Neural cell (in vitro differentiated cells): ENCODE data around the gene SRRM2. TPM values are rescaled to one million over a fixed set of nuclear protein-coding genes. Genes with fewer than 3 reads are reported as not detected.

ENCODE experiments used
- H2AFZ ChIP-seq: fragments of 200-600, 300-800 bp; sonication (generic), shearing (Covaris generic); 2 replicates; pipeline ENCODE4 v1.6.0; 2014; ENCODE audit warnings: low read depth, mild to moderate bottlenecking, antibody characterized with exemption, low read length, moderate library complexity
- H3F3A ChIP-seq: fragments of 200-600 bp; shearing (Covaris generic); 2 replicates; pipeline ENCODE4 v1.6.1; 2016; ENCODE audit warnings: mild to moderate bottlenecking, moderate library complexity, mixed read lengths, antibody characterized with exemption, low read length; ENCODE audit not compliant: insufficient read depth, poor library complexity, severe bottlenecking
- H3K27ac ChIP-seq: fragments of 200-600, 300-800 bp; sonication (generic), shearing (Covaris generic); 2 replicates; pipeline ENCODE4 v1.5.1; 2014; ENCODE audit warnings: mild to moderate bottlenecking, low read length, moderate library complexity
- H3K27me3 ChIP-seq: fragments of 300-800, 200-600 bp; sonication (generic), shearing (Covaris generic); 2 replicates; pipeline ENCODE4 v1.6.0; 2014; ENCODE audit warnings: mild to moderate bottlenecking, low read depth, low read length, moderate library complexity; ENCODE audit not compliant: insufficient read depth
- H3K36me3 ChIP-seq: fragments of 300-800, 200-600 bp; sonication (generic), shearing (Covaris generic); 2 replicates; pipeline ENCODE4 v1.5.1; 2014; ENCODE audit warnings: mild to moderate bottlenecking, antibody characterized with exemption, low read length, moderate library complexity; ENCODE audit not compliant: insufficient read depth
- H3K4me2 ChIP-seq: fragments of 300-800, 200-600 bp; sonication (generic), shearing (Covaris generic); 2 replicates; pipeline ENCODE4 v1.6.0; 2014; ENCODE audit warnings: mild to moderate bottlenecking, low read length
- H3K4me3 ChIP-seq: fragments of 300-800, 200-600 bp; sonication (generic), shearing (Covaris generic); 2 replicates; pipeline ENCODE4 v1.5.1; 2014; ENCODE audit warnings: mild to moderate bottlenecking, low read length, moderate library complexity
- H3K79me2 ChIP-seq: fragments of 200-600 bp; shearing (Covaris generic); replicated peaks from 2 replicates; pipeline ENCODE4 v1.6.0; 2014; ENCODE audit warnings: mild to moderate bottlenecking, low read length, moderate library complexity; ENCODE audit not compliant: insufficient read depth
- H3K9ac ChIP-seq: fragments of 300-800, 200-600 bp; sonication (generic), shearing (Covaris generic); 2 replicates; pipeline ENCODE4 v1.6.1; 2016; ENCODE audit warnings: mild to moderate bottlenecking, low read length, mixed read lengths
- H3K9me2 ChIP-seq: fragments of 200-600 bp; shearing (Covaris generic); 2 replicates; pipeline ENCODE4 v1.6.1; 2016; ENCODE audit warnings: mild to moderate bottlenecking, low read length, mixed read lengths; ENCODE audit not compliant: insufficient read depth
- H3K9me3 ChIP-seq: fragments of 200-600, 300-800 bp; sonication (generic), shearing (Covaris generic); 2 replicates; pipeline ENCODE4 v1.6.1; 2016; ENCODE audit warnings: mild to moderate bottlenecking, mixed run types, low read length, moderate library complexity, mixed read lengths
- H4K20me1 ChIP-seq: fragments of 200-600 bp; shearing (Covaris generic); 2 replicates; pipeline ENCODE4 v1.6.1; 2016; ENCODE audit warnings: mild to moderate bottlenecking, mixed run types; ENCODE audit not compliant: insufficient read depth
- CTCF ChIP-seq: fragments of 450-650 bp; IDR thresholded peaks from 2 replicates; pipeline ENCODE4 v1.5.1; 2014; ENCODE audit warnings: antibody characterized with exemption, mild to moderate bottlenecking, moderate library complexity; ENCODE audit not compliant: poor library complexity, severe bottlenecking
- EP300 ChIP-seq: fragments of 450-650 bp; conservative IDR thresholded peaks from 2 replicates; pipeline ENCODE4 v1.6.1; 2014; ENCODE audit warnings: antibody characterized with exemption, mild to moderate bottlenecking, moderate library complexity; ENCODE audit not compliant: poor library complexity, severe bottlenecking
- EZH2 ChIP-seq: fragments of 200-600, 300-800 bp; shearing (Covaris generic), sonication (generic); IDR thresholded peaks from 2 replicates; pipeline ENCODE4 v1.6.1; 2014; ENCODE audit warnings: antibody characterized with exemption, low read length, borderline replicate concordance, mild to moderate bottlenecking; ENCODE audit not compliant: insufficient read depth, poor library complexity, severe bottlenecking
- MXI1 ChIP-seq: fragments of 450-650 bp; conservative IDR thresholded peaks from 2 replicates; pipeline ENCODE4 v1.6.1; 2014; ENCODE audit warnings: antibody characterized with exemption, mild to moderate bottlenecking; ENCODE audit not compliant: poor library complexity, severe bottlenecking
- POLR2AphosphoS5 ChIP-seq: IDR thresholded peaks from 2 replicates; pipeline ENCODE4 v1.6.1; 2012
- RAD21 ChIP-seq: fragments of 450-650 bp; conservative IDR thresholded peaks from 2 replicates; pipeline ENCODE4 v1.6.1; 2014; ENCODE audit warnings: antibody characterized with exemption, mild to moderate bottlenecking, moderate library complexity
- REST ChIP-seq: IDR thresholded peaks from 2 replicates; pipeline ENCODE4 v1.6.1; 2012; ENCODE audit warnings: borderline replicate concordance
- SMC3 ChIP-seq: fragments of 450-650 bp; conservative IDR thresholded peaks from 2 replicates; pipeline ENCODE4 v1.6.1; 2014; ENCODE audit warnings: antibody characterized with exemption, mild to moderate bottlenecking, moderate library complexity; ENCODE audit not compliant: poor library complexity
- TAF1 ChIP-seq: IDR thresholded peaks from 2 replicates; pipeline ENCODE4 v1.6.1; 2012; ENCODE audit warnings: low read depth
- polyA plus RNA-seq: library from polyadenylated mRNA; depleted of rRNA; stranded (reverse); fragments of >200 nt; gene quantifications from 2 replicates; pipeline ENCODE4 v1.2.3, GENCODE V29; 2014

SRRM2 gene
- polyA plus RNA-seq, 1 donor from 2014 or later, result 40.0 TPM

- H3K4me2 ChIP-seq, result no peak within 1 kb of the TSS
- no peak within 1 kb of the TSS for H3K4me3 ChIP-seq
- H3K27me3 ChIP-seq, result no peaks in the 10 kb centered on the region
- H3F3A ChIP-seq, result no peaks in the 10 kb centered on the region
- TF ChIP-seq CTCF, result no peak
- TF ChIP-seq MXI1, result no peak
- no peak for TF ChIP-seq REST
- TF ChIP-seq TAF1, result no peak
- TF ChIP-seq EZH2, result no peak
- TF ChIP-seq EP300, result no peak
- no peak for TF ChIP-seq SMC3
- no peak for TF ChIP-seq RAD21
- no peak for TF ChIP-seq POLR2AphosphoS5
- no peaks in the 10 kb centered on the region for H3K9me2 ChIP-seq
- no peaks in the 10 kb centered on the region for H3K79me2 ChIP-seq
- no peak within 1 kb of the TSS for H3K9ac ChIP-seq
- H2AFZ ChIP-seq, result no peak within 1 kb of the TSS
- no peaks in the 10 kb centered on the region for H3K36me3 ChIP-seq
- no peak within 1 kb of the TSS for H3K27ac ChIP-seq
- no peaks in the 10 kb centered on the region for H4K20me1 ChIP-seq
- H3K9me3 ChIP-seq, result no peaks in the 10 kb centered on the region
These were observed 35.0 kb downstream of the SRRM2 start, which contains the start of gene PRSS33 for GRCh38 chr16:2787406-2787805. Gene PRSS33 (minus strand): TSS chr16:2787560. CDS start chr16:2786547, 1,013 bp downstream.

GRCh38 chr16:2787961-2788360 is 35.5 kb downstream of the SRRM2 start:
- Histone ChIP-seq H3K79me2 (no peaks in the 10 kb centered on the region), H3K9ac (no peak overlapping the region), H4K20me1 (no peaks in the 10 kb centered on the region), H3K4me2 (no peak overlapping the region), H3K36me3 (no peaks in the 10 kb centered on the region), H3K9me3 (no peaks in the 10 kb centered on the region), H3K27me3 (no peaks in the 10 kb centered on the region), H3F3A (no peaks in the 10 kb centered on the region), H3K9me2 (no peaks in the 10 kb centered on the region), H3K4me3 (no peak overlapping the region), H3K27ac (no peak overlapping the region), H2AFZ (no peak overlapping the region)
- TF ChIP-seq REST (no peak), RAD21 (no peak), POLR2AphosphoS5 (no peak), TAF1 (no peak), EZH2 (no peak), MXI1 (no peak), CTCF (no peak), SMC3 (no peak), EP300 (no peak)
